Esophagus squamous epithelium (tissue), 4 donors: ENCODE data around the gene EVC2.

Experiments
- POLR2A ChIP-seq, 4 donors: fragments of 450-650 bp; IDR thresholded peaks; one replicate each; pipeline ENCODE4 v1.6.1; 2017; ENCODE audit warnings: antibody characterized with exemption in 4 of 4, mild to moderate bottlenecking in 4 of 4, moderate library complexity in 3 of 4
- TF ChIP-seq, protein P1 (sequence below), 6 experiments: fragments of 450-650 bp in 4 of 6; fragments of 200-600 bp in 2 of 6; sonication (generic) in 2 of 6; IDR thresholded peaks; one replicate each; pipeline ENCODE4 v1.5.1; 2016 to 2019; ENCODE audit warnings: antibody characterized with exemption in 6 of 6, mild to moderate bottlenecking in 4 of 6, moderate library complexity in 4 of 6

GRCh38 chr4:5709207-5709575 is 832 bp upstream of the EVC2 start:
- TF ChIP-seq, protein P1, sequence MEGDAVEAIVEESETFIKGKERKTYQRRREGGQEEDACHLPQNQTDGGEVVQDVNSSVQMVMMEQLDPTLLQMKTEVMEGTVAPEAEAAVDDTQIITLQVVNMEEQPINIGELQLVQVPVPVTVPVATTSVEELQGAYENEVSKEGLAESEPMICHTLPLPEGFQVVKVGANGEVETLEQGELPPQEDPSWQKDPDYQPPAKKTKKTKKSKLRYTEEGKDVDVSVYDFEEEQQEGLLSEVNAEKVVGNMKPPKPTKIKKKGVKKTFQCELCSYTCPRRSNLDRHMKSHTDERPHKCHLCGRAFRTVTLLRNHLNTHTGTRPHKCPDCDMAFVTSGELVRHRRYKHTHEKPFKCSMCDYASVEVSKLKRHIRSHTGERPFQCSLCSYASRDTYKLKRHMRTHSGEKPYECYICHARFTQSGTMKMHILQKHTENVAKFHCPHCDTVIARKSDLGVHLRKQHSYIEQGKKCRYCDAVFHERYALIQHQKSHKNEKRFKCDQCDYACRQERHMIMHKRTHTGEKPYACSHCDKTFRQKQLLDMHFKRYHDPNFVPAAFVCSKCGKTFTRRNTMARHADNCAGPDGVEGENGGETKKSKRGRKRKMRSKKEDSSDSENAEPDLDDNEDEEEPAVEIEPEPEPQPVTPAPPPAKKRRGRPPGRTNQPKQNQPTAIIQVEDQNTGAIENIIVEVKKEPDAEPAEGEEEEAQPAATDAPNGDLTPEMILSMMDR (IDR thresholded peaks at IDR 0.05), result no peak
- TF ChIP-seq POLR2A (IDR thresholded peaks at IDR 0.05), result no peak
